NCI-H2196 treated with DMSO at 0.1 percent for 48 hours (cell line): Measurements from ENCODE around the gene PIGB.
"Not testable (repeated sequence)": the region's sequence is repeated elsewhere in the genome, so short reads cannot be mapped to it uniquely, and the experiment has no call there.

ENCODE experiments used
- DNase-seq: peaks from one replicate; lab custom pipeline; 2025; ENCODE audit not compliant: unreplicated experiment; lab: John Stamatoyannopoulos, UW

PIGB gene

GRCh38 chr15:55318588-55319494, at the start of gene PIGB, which contains the start of gene PIGBOS1:
Gene PIGB, plus strand, starts transcription at chr15:55319222. Its CDS starts 29 bp downstream, at chr15:55319251.
Gene PIGBOS1, minus strand, starts transcription at chr15:55319123. Its CDS starts 1,331 bp downstream, at chr15:55317792.
- peak; percentile 43 for DNase-seq

GRCh38 chr15:55270291-55270690, 48.7 kb upstream of the PIGB start:
- DNase-seq, result no peak

GRCh38 chr15:55276324-55276723, 42.7 kb upstream of the PIGB start:
- no peak for DNase-seq

GRCh38 chr15:55277116-55277564, 41.9 kb upstream of the PIGB start:
- DNase-seq, result no peak

GRCh38 chr15:55277715-55278114, 41.3 kb upstream of the PIGB start:
- no peak for DNase-seq

GRCh38 chr15:55279100-55279745, 39.8 kb upstream of the PIGB start:
- DNase-seq, result no peak

GRCh38 chr15:55279746-55280351, 39.2 kb upstream of the PIGB start:
- no peak for DNase-seq

GRCh38 chr15:55280589-55280988, 38.4 kb upstream of the PIGB start:
- not testable (repeated sequence) for DNase-seq

GRCh38 chr15:55281517-55282228, 37.3 kb upstream of the PIGB start:
- DNase-seq, result no peak

GRCh38 chr15:55282284-55282833, 36.7 kb upstream of the PIGB start:
- no peak for DNase-seq

- DNase-seq, result no peak
Measured at GRCh38 chr15:55283379-55284147, 35.5 kb upstream of the PIGB start.

- no peak for DNase-seq
Measured at GRCh38 chr15:55284426-55284825, 34.6 kb upstream of the PIGB start.

- not testable (repeated sequence) for DNase-seq
Measured at GRCh38 chr15:55286442-55287189, 32.4 kb upstream of the PIGB start.

- no peak for DNase-seq
Measured at GRCh38 chr15:55288006-55288717, 30.9 kb upstream of the PIGB start.

GRCh38 chr15:55289011-55289745, 29.8 kb upstream of the PIGB start:
- no peak for DNase-seq

GRCh38 chr15:55289746-55290527, 29.1 kb upstream of the PIGB start, which contains the start of gene RAB27A:
Gene RAB27A, minus strand, starts transcription at chr15:55289813. Its CDS starts 54,879 bp downstream, at chr15:55234934.
- no peak for DNase-seq

GRCh38 chr15:55290528-55291057, 28.4 kb upstream of the PIGB start:
- peak; percentile 51 for DNase-seq
